GM19438 (cell line): ENCODE results near the gene HBB.
"Not testable (repeated sequence)": the region's sequence is repeated elsewhere in the genome, so short reads cannot be mapped to it uniquely, and the experiment has no call there.

Source experiments
- ATAC-seq: cut with Tn5 transposase; IDR thresholded peaks from one replicate; pipeline ENCODE4 v1.9.1; 2021; ENCODE audit warnings: low read depth; ENCODE audit not compliant: unreplicated experiment

Gene HBB

DNA sequence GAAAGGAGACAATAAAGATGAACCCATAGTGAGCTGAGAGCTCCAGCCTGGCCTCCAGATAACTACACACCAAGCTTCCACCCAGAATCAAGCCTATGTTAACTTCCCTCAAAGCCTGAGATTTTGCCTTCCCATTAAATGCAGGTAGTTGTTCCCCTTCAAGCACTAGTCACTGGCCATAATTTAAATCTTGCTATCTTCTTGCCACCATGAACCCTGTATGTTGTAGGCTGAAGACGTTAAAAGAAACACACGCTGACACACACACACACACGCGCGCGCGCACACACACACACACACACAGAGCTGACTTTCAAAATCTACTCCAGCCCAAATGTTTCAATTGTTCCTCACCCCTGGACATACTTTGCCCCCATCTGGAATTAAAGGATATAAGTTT lies 21.6 kb upstream of the HBB start:
- ATAC-seq = not testable (repeated sequence)

DNA sequence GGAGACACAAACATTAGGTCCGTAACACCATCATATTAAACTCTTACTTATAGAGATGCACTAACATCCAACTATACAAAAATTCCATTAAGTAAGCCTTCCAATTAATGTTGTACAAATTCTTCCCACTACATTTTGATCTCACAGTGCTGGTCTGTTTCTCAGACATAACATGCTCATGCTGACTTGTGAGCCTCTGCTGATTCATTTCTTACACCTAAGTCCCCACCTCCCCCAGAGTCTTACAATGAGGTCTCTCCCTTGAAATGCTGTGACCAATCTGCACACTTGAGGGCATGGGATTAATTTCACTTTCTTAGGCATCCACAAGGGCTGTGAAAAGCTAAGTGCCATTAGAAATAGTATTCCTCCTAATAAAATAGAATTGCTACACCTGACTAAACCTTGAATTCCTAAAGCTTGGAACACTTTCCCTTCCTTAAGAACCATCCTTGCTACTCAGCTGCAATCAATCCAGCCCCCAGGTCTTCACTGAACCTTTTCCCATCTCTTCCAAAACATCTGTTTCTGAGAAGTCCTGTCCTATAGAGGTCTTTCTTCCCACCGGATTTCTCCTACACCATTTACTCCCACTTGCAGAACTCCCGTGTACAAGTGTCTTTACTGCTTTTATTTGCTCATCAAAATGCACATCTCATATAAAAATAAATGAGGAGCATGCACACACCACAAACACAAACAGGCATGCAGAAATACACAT lies 20.8 kb upstream of the HBB start:
- no peak for ATAC-seq

DNA sequence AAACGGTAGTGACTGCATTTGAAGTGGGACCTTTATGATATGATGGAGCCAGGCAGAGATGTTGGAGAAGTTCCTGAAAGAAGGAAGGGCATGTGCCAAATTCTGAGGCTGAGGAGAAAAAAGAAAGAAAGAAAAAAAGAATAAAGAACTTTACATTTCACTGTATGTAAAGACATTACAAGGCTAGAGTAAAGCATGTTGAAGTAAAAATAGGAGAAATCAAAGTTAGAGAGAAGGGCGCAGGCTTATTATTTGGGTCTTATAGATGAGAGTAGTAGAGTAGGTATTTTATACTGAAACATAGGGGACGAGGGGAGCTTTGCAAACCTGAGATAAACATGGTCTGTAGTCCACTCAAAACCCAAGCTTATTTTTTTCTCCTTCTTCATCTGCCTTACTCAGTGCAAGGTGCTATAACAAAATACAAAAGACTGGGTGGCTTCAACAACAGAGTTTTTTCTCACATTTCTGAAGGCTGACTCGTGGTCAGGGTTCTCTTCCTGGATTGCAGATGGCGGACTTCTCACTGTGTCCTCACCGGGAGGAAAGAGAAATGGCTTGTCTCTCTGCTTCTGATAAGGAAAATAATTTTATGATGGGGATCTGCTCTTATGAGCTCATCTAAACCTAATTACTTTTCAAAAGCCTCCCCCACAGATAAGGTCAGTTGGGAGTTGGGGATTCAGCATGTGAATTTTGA lies 20.1 kb upstream of the HBB start:
- no peak for ATAC-seq

DNA sequence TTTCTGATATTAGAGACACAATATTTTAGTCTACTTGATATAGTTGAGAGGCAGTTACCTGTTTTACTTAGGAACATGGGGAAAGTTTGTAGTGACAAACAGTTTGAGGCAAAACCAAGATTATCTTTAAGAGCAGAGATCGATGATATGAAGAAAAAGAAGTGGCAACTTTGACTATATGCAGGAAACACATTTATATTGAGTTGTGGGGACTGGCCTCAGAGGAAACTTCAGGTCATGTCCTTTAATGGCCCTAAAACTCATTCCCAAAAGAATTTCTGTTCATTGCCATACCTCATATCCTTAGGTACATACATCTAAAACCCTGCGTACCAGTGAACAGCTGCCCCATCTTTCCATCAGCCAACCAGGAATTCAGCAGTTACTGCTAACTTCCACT lies 18.3 kb upstream of the HBB start:
- no peak for ATAC-seq

DNA sequence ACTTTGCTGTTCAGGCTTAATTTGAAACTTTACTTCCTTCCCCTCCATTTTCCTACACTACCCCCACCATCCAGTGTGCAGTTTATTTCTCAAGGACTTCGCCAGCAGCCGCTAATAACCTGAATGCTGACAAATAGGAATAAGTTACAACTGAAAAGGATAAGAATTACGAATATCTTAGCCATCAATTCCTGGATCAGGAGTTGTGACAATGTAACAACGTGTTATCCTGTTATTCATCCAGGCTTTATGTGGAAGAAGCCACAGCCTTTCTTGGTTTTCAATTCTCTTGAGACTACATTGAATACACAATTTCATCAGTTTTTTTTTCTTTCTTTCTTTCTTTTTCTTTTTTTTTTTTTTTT lies 16.9 kb upstream of the HBB start:
- no peak for ATAC-seq

DNA sequence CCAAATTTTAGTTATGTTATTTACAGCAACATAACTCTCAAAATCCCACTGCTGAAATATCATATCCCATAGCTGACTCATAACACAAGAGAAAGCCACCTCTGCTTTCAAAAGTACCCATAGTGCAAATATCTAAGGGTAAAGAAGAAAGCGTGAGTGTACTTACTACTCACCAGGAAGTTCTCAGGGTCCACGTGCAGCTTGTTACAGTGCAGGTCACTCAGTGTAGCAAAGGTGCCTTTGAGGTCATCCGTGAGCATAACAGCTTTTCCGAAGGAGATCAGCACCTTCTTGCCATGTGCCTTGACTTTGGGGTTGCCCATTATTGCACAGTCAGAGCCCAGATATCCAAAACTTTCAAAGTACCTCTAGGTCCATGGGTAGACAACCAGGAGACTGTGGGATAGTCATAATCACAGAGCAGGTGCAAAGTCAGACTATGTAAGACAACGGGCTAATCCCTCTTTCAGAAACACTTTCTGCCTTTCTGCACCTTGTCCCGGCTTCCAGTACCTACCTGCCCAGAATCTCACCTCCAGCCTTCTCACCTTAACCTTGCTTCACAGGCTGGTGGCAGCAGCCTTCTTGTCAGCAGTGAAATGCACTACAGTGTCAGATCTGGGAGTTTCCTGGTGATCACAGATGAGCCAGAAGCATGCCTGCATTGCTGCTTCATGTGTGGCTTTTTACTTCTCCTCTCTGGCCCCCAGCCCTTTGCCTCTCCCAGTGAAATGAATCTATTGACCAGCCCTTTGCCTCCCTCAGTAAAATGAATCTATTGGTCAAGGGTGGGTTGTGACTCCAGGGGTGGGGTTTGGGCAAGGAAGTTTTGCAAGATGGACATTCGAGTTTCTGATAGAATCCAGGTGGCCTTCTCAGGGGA lies 16.3 kb upstream of the HBB start:
- peak; percentile 64 for ATAC-seq

DNA sequence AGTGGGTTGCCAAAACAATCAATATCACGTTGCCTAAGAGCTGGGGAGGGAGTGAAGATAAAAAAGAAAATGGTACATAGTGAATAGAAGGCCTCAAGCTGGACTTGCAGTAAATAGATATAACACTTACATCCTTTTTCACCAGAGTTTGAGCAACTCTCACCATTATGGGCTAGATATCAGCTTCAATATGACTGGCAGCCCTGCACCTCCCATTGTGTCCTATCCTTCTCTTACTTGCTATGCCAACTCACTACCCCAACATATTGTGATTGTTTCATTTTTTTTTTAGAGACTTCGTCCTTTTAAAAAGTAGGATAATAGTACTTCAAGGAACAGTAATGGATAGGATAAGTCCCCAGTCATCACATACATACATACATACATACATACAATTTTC lies 15.3 kb upstream of the HBB start:
- ATAC-seq = no peak

DNA sequence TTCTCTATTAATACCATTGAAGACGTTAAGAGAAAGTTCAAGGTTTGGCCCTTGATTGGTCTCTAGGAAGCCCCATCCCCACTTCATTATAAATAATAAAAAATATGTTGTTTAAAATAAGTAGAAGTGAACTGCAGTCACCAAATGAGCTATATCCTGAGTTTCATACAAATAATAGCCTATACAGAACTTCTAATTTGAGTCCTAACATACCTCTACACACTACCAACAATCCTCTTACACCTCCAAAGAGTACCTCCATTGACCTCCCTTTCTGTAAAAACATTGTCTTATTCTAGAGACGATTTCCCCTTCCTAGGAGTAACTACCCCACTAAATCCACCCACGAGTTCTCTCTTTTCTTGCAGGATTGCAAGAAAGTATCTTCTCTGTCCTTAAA lies 14.6 kb upstream of the HBB start:
- ATAC-seq = no peak

DNA sequence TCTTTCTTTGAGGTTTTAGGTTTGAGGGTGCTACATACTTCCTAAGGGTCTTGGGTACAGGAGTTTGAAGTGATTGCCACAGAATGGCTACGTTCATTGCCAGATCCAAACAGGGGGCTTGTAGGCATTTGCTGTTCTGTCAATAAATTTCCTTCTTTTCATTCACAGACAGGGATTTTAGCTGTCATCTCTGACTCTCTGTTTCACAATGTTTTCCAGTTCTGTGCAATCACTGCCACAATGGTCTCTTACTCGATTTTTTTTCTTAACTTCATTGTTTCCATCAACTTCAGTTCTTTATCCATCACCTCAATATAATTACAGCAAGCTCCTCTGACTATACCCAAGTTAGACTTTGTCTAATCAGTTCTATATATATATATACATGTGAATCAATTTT lies 13.6 kb upstream of the HBB start:
- ATAC-seq = no peak

DNA sequence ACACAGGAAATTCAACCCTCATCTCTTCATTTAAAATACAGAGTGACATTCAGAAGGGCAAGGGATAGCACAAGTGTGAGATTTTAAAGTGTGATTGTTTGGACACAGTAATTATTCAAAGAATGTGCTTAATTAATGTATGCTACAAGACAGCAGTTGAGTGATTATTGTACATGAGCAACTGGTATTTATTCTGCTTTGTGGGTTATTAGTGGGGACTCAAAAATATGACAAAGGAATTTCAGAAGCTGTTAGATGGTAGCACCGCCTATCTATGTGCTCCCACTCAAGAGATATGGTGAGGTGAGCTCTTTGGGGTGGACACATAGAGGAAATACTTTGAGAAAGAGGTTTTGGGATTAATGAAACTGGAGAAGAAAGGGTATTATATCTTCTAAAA lies 13.2 kb upstream of the HBB start:
- ATAC-seq = no peak

DNA sequence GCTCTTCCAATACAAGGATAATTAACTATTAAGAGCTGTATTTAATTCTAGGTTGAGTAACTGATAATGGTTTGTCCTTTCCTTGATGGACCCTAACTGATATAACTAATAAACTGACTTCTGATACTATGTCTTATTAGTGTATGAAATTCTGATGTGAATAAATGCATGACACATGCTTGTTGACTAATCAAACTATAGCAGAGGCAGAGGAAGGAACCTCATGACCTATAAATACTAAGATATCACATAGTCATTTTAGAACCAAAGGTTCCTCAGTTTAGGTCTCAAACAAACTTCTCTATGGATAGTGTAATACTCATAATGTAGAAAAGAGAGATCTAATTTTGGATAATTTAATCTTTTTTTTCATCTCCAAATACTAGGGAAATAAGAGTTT lies 12.2 kb upstream of the HBB start:
- ATAC-seq = no peak

DNA sequence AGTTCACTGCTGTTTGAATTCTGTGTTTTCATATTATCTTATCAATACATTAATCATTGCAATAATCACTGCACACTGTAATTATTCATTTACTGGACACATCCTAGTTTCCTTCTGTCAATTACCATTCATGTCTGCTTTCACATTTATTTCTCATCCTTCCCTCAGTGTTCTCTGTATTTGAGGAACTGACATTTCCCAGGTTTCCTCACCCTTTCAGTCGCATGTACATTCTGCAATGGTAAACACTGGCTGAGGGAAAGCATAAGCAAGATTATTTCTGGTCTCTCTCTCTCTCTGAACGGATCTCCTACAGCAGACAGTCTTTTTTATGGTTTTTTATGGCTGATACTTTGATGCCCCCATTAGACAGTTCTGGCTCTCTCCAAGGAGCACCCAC lies 11.6 kb upstream of the HBB start:
- no peak for ATAC-seq

DNA sequence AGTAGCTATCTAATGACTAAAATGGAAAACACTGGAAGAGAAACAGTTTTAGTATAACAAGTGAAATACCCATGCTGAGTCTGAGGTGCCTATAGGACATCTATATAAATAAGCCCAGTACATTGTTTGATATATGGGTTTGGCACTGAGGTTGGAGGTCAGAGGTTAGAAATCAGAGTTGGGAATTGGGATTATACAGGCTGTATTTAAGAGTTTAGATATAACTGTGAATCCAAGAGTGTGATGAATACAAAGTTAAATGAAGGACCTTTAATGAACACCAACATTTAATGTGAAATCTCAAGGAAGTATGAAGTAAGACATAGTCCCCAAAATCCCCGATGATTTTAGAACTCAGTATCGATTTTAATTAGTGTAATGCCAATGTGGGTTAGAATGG lies 10.5 kb upstream of the HBB start:
- no peak for ATAC-seq

DNA sequence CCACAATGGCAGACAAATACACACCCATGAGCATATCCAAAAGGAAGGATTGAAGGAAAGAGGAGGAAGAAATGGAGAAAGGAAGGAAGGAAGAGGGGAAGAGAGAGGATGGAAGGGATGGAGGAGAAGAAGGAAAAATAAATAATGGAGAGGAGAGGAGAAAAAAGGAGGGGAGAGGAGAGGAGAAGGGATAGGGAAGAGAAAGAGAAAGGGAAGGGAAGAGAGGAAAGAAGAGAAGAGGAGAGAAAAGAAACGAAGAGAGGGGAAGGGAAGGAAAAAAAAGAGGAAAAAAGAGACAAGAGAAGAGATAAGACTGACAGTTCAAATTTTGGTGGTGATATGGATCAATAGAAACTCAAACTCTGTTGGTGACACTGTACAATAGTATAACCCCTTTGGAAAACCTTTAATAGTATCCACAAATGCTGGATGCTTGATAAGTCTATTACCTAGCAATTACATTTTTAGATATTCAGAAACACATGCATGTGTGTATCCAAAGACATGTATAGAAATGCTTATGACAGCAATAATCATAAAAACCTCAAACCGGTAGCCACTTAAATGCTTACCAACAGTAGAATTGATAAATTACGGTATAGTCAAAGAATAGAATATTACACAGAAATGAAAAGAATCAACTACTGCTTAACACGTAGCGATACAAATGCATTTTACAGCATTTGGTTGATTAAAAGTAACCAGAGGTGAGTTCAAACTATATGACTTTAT lies 8.7 kb upstream of the HBB start:
- no peak for ATAC-seq

DNA sequence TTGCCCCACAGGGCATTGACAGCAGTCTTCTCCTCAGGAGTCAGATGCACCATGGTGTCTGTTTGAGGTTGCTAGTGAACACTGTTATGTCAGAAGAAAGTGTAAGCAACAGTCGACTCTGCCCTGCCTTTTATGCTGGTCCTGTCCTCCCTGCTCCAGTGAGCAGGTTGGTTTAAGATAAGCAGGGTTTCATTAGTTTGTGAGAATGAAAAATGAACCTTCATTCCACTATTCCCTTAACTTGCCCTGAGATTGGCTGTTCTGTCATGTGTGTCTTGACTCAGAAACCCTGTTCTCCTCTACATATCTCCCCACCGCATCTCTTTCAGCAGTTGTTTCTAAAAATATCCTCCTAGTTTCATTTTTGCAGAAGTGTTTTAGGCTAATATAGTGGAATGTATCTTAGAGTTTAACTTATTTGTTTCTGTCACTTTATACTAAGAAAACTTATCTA lies 7.5 kb upstream of the HBB start, which contains the start of gene HBD:
TSS of gene HBD (minus strand) at position 103 of the 454 bp plus-strand sequence. CDS start at position 53, 50 bp downstream.
- peak; percentile 89 for ATAC-seq

DNA sequence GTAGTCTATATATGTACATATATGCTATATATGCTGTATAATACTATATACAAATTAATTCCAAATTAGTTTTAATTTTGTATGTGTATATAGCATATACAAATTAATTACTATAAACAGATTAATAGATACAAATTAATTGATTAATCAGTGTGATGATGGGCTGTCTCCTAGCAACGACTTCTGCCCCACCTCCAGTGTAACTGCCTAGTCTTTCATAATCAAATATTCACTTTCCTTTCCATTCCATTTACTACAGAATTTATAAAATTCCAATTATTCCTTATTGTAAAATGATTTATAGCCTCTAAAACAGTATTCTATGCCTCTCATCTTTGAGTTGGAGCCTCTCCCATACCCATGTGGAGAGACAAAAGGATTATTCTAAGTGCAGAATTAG lies 6.4 kb upstream of the HBB start:
- ATAC-seq = no peak

DNA sequence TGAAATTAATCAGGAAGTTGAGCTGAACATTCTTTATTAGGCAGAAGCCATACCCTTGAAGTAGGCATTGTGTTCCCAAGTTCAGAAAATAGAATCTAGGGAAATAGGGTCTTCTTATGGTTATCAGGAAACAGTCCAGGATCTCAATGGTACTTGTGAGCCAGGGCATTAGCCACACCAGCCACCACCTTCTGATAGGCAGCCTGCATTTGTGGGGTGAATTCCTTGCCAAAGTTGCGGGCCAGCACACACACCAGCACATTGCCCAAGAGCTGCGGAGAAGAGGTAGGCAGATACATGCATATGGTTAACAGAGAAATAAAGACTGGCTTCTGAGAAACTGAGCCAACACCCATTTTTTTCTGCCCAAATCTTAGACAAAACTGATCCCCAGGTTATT lies 6.0 kb upstream of the HBB start:
- ATAC-seq = no peak

DNA sequence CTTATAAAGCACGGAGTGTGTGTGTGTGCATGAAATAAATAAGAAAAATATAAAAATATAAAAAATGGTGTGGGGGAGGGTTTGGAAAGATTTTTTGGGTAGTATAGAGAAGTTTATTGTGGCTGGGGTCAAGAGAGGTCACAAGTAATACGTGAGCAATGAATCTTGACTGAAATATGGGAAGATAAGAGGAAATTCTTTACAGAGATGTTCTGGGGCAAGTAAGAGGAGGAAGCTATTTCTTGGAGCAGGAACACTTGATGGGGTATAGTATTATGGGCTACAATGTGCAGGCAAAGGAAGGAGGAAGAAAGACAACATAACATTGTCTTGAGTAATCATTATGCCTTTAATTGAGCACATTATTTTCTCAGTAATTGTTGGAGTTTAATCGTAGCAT lies 5.3 kb upstream of the HBB start:
- ATAC-seq = no peak

DNA sequence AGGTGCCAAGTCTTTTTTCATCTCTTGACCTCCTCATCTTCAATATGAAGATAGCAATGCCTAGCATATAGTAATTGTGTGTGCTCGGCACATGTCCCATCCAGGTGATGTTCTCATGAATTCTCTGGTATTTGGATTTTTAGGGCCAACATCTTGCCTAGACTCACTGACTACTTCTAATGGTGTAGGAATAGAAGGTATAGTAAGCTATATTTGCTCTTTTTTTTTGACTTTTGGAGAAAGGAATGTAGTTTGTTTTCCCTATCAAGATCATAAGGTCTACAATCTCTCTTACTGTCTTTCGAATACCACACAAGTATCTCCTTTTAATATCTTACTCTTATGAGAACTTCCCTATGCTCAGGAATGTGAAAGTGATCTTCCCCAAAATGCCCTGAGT lies 4.2 kb upstream of the HBB start:
- no peak for ATAC-seq

DNA sequence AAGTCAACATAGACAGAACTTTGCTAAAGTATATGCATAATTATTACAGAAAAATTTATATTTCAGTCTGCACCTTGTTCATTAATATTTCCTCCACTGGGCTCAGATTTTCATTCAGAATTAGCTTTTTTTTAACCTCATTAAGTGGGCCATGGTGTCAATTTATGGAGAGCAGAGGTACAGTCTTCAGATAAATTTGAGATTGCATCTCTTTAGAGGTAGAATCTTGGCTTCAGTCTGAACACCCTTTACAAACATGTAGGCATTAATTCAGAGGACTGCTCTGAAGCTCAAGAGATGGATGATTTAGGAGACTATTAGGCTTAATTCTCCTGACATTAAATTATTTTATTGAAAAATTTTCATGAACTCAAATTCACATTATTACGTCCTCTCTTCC lies 3.4 kb upstream of the HBB start:
- ATAC-seq = no peak

DNA sequence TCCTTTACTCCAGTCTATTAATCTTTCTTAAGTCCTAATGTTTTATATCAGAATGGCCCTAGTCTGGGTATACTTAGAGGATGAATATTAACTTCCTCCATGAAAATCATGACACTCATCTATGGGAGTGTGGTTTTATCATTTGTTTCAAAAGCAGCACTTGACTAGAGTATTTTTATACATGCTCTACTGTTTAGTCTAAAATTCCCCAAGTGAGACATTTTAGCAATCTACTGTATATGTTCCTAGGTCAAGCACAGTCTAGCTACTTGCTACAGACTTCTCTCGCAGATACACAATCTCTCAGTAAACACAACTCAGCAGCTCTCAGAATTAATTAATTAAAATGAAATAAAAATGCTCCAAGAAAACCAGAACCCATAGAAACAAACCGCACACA lies 2.9 kb upstream of the HBB start:
- no peak for ATAC-seq
